DOHH2 (cell line): ENCODE data around the gene LGR5.

ENCODE experiments used
- H3F3A ChIP-seq: fragments of 200-600 bp; sonication (generic), shearing (Covaris generic); 2 replicates; pipeline ENCODE4 v1.6.0; 2016; ENCODE audit warnings: antibody characterized with exemption, mild to moderate bottlenecking; ENCODE audit not compliant: control insufficient read depth, insufficient read depth
- H3K27ac ChIP-seq: fragments of 200-600 bp; sonication (generic); 2 replicates; pipeline ENCODE4 v1.5.1; 2014; ENCODE audit warnings: low read depth, mild to moderate bottlenecking, low read length, moderate library complexity
- H3K27me3 ChIP-seq: fragments of 200-600 bp; sonication (generic); 2 replicates; pipeline ENCODE4 v1.6.1; 2014; ENCODE audit warnings: mild to moderate bottlenecking, low read length, mixed read lengths; ENCODE audit not compliant: control insufficient read depth
- H3K36me3 ChIP-seq: fragments of 200-600 bp; sonication (generic); 2 replicates; pipeline ENCODE4 v1.6.1; 2014; ENCODE audit warnings: mild to moderate bottlenecking, low read length, moderate library complexity, mixed read lengths; ENCODE audit not compliant: control insufficient read depth
- H3K4me1 ChIP-seq: fragments of 200-600 bp; sonication (generic); 2 replicates; pipeline ENCODE4 v1.6.1; 2014; ENCODE audit warnings: mild to moderate bottlenecking, low read length, mixed read lengths; ENCODE audit not compliant: control insufficient read depth
- H3K4me2 ChIP-seq: fragments of 200-600 bp; sonication (generic); 2 replicates; pipeline ENCODE4 v1.6.0; 2014; ENCODE audit warnings: mild to moderate bottlenecking, low read length, moderate library complexity
- H3K4me3 ChIP-seq: fragments of 200-600 bp; sonication (generic); 2 replicates; pipeline ENCODE4 v1.5.1; 2014; ENCODE audit warnings: mild to moderate bottlenecking, low read length, mixed read lengths
- H3K79me2 ChIP-seq: fragments of 200-600 bp; sonication (generic); 2 replicates; pipeline ENCODE4 v1.6.1; 2014; ENCODE audit warnings: mild to moderate bottlenecking, low read length, mixed read lengths; ENCODE audit not compliant: control insufficient read depth
- H3K9me2 ChIP-seq: fragments of 200-600 bp; sonication (generic); replicated peaks from 2 replicates; pipeline ENCODE4 v1.6.1; 2014; ENCODE audit warnings: mild to moderate bottlenecking, low read length, mixed read lengths; ENCODE audit not compliant: control insufficient read depth
- H3K9me3 ChIP-seq: fragments of 200-600 bp; sonication (generic); 2 replicates; pipeline ENCODE4 v1.6.1; 2014; ENCODE audit warnings: antibody characterized with exemption, low read length, mixed read lengths; ENCODE audit not compliant: control insufficient read depth, insufficient read depth
- H4K20me1 ChIP-seq: fragments of 200-600 bp; sonication (generic); 2 replicates; pipeline ENCODE4 v1.6.0; 2014; ENCODE audit warnings: low read depth, mild to moderate bottlenecking, antibody characterized with exemption, low read length, moderate library complexity; ENCODE audit not compliant: control insufficient read depth, insufficient read depth
- EZH2phosphoT487 ChIP-seq: fragments of 200-600 bp; sonication (generic); IDR thresholded peaks from 2 replicates; pipeline ENCODE4 v1.6.1; 2017; ENCODE audit warnings: borderline replicate concordance, mild to moderate bottlenecking, antibody characterized with exemption, low read length, moderate library complexity, mixed read lengths
- TF ChIP-seq, protein P1 (sequence below): fragments of 200-600 bp; sonication (generic); IDR thresholded peaks from one replicate; pipeline ENCODE4 v1.5.1; 2014; ENCODE audit warnings: antibody characterized with exemption, mild to moderate bottlenecking, low read depth, low read length; ENCODE audit not compliant: poor library complexity, severe bottlenecking

The LGR5 gene

DNA sequence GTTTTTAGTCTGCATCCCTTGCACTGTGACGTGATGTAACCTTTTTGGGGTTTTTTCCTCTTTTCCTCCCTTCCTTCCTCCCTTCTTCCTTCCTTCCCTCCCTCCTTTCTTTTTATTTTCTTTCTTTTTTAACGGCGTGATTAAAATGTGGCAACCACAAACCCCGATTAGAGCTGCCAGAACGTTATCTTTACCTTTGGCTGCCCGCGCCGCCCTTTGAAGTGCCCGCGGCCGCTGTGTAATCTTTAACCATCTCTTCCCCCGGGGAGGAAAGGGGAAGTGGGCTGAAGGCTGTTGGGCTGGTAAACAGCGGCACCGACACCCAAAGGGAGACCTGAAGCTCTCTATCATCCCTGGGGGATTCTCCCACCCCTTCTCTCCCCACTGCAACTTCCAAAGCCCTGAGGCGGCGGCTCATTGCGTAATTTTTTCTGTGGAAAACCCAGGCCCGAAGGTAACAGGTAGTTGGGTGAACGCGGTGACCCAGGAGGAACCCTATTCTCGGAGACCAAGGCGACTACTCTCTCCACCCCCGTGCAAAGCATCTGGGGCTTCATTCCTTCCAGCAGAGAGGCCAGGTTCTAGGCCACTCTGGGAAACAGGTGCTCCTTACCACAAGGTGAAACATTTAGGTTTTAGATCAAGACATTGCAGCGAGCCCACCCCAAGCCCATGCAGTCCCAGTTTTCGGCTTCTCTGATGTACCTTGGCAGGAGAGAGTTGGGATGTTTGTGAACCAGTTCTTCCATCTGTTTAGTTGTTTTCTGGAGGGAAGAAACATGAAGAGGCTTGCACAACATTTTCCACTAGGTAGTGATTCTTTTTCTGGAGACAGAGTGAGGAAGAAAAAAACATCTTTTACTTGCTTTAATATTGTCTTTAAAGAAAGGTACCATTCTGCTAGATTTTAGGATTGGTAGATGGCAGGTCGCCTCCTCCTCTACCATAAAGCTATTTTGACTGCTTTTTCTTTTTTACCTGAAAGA, 1.5 kb downstream of the LGR5 start:
- H3K4me1 ChIP-seq: no peaks in the 10 kb centered on the region
- peaks cover 12% of the 10 kb centered on the region for H3K27me3 ChIP-seq
- H3K4me2 ChIP-seq: no peak overlapping the region
- H3K79me2 ChIP-seq: no peaks in the 10 kb centered on the region
- TF ChIP-seq, protein P1, sequence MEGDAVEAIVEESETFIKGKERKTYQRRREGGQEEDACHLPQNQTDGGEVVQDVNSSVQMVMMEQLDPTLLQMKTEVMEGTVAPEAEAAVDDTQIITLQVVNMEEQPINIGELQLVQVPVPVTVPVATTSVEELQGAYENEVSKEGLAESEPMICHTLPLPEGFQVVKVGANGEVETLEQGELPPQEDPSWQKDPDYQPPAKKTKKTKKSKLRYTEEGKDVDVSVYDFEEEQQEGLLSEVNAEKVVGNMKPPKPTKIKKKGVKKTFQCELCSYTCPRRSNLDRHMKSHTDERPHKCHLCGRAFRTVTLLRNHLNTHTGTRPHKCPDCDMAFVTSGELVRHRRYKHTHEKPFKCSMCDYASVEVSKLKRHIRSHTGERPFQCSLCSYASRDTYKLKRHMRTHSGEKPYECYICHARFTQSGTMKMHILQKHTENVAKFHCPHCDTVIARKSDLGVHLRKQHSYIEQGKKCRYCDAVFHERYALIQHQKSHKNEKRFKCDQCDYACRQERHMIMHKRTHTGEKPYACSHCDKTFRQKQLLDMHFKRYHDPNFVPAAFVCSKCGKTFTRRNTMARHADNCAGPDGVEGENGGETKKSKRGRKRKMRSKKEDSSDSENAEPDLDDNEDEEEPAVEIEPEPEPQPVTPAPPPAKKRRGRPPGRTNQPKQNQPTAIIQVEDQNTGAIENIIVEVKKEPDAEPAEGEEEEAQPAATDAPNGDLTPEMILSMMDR: no peak
- no peak for TF ChIP-seq EZH2phosphoT487
- no peaks in the 10 kb centered on the region for H3K36me3 ChIP-seq
- H3K4me3 ChIP-seq: no peak overlapping the region
- H3K9me2 ChIP-seq: no peaks in the 10 kb centered on the region
- H4K20me1 ChIP-seq: no peaks in the 10 kb centered on the region
- peaks cover 15% of the 10 kb centered on the region for H3K9me3 ChIP-seq
- no peaks in the 10 kb centered on the region for H3F3A ChIP-seq
- H3K27ac ChIP-seq: no peak overlapping the region

DNA sequence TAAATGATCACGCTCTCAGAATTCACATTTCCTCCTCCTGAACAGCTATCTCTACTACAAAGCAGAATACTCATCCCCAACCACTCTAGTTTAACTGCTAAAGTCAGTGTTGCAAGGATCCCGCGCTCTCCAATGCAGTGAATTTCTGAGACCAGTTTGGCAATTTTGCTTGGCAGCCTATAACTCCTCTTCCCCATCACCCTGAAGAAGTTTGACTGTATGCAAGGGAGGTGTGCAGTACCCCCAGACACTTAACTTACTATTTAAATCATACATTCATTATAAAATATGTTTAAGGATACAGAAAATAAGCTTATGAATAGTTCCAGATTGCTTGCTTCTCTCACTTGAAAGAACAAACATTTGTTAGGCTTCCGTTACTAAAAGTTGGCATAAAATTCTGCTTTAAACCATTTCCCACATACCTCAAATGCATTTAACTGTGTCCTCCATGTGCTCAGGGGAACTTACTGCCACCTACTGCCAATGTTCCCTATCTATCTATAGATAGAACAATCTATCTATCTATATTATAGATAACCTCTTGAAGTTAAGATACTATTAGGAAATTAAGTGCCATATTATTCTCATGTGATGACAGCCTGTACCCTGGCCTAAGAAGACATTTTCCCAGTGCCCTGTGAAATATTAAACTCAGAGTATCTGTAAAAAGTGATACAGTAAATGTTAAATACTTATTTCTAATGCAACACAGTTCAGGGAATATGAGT, 2.4 kb downstream of the LGR5 start:
- H3K4me3 ChIP-seq: no peak overlapping the region
- no peaks in the 10 kb centered on the region for H3F3A ChIP-seq
- H3K27me3 ChIP-seq: peaks cover 12% of the 10 kb centered on the region
- no peaks in the 10 kb centered on the region for H3K79me2 ChIP-seq
- TF ChIP-seq EZH2phosphoT487: no peak
- TF ChIP-seq, protein P1: no peak
- H3K27ac ChIP-seq: no peak overlapping the region
- H3K9me3 ChIP-seq: peaks cover 7% of the 10 kb centered on the region
- no peaks in the 10 kb centered on the region for H3K36me3 ChIP-seq
- no peaks in the 10 kb centered on the region for H4K20me1 ChIP-seq
- no peaks in the 10 kb centered on the region for H3K9me2 ChIP-seq
- H3K4me2 ChIP-seq: no peak overlapping the region
- H3K4me1 ChIP-seq: no peaks in the 10 kb centered on the region

DNA sequence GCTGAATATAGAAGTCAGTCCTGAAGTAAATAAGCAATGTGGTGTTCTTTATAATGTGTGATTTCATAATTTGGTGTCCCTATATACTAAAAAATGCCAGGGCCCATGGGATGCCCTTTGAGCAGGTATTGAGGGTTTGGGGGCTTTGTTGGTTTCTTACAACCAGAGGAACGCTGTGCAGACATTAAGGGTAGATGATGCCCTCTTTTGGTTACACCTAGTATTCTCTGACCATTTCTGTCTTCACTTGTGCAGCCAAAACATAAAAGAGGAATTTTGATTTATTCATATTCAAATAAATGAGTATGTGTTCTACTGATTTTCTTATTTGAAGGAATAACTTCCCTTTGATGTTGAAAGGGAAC, 3.0 kb downstream of the LGR5 start:
- Histone ChIP-seq H3K9me3 (peaks cover 7% of the 10 kb centered on the region), H3K27ac (no peak overlapping the region), H3K4me2 (no peak overlapping the region), H3K79me2 (no peaks in the 10 kb centered on the region), H3K4me3 (no peak overlapping the region), H3K36me3 (no peaks in the 10 kb centered on the region), H3K4me1 (no peaks in the 10 kb centered on the region), H4K20me1 (no peaks in the 10 kb centered on the region), H3K9me2 (no peaks in the 10 kb centered on the region), H3F3A (no peaks in the 10 kb centered on the region), H3K27me3 (peaks cover 12% of the 10 kb centered on the region)
- no peak for TF ChIP-seq EZH2phosphoT487
- TF ChIP-seq, protein P1: no peak
